DOHH2 (cell line): Measurements from ENCODE around the gene NUDT6.

Source experiments
- CTCF ChIP-seq: fragments of 200-600 bp; sonication (generic); IDR thresholded peaks from one replicate; pipeline ENCODE4 v1.5.1; 2014; ENCODE audit warnings: antibody characterized with exemption, mild to moderate bottlenecking, low read depth, low read length; ENCODE audit not compliant: poor library complexity, severe bottlenecking
- EZH2phosphoT487 ChIP-seq: fragments of 200-600 bp; sonication (generic); IDR thresholded peaks from 2 replicates; pipeline ENCODE4 v1.6.1; 2017; ENCODE audit warnings: borderline replicate concordance, mild to moderate bottlenecking, antibody characterized with exemption, low read length, moderate library complexity, mixed read lengths

- no peak for TF ChIP-seq EZH2phosphoT487
- no peak for TF ChIP-seq CTCF
Measured at GRCh38 chr4:122909683-122910082, 12.7 kb downstream of the NUDT6 start.
